ENCODE measurements around the gene RAB44. TPM values are rescaled to one million over a fixed set of nuclear protein-coding genes. Genes with fewer than 3 reads are reported as not detected.

Gene RAB44
- total RNA-seq, 1 experiment from 2014 or later: not detected

DNA sequence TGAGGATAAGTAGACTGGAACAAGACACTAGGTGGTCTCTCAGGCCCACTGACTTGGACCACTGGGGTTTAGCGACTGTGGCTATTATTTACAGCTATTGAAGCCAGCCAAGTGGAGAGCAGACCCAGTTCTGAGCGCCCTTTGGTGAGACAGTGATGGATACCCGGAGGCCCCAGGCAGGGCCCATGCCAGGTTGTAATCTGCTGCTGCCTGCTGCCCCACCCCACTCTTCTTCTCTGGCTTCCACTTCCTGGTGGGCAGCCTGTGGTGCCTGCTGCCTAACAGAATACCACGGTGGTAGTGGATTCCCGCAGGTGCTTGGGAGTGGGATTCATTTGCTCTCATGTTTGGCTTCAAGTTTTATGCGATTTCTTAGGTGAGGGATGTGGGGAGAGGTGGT, 570 bp downstream of the RAB44 start:
- no peak overlapping the region; the same call in 1 of the 2 replicates for H3K14ac ChIP-seq (ENCODE audit: insufficient read depth, low read length)
- H3K18ac ChIP-seq (ENCODE audit: insufficient read length, low read depth, low read length): no peak overlapping the region
- H3K4me2 ChIP-seq (ENCODE audit: insufficient read depth, insufficient read length, low read length): no peak overlapping the region
- no peak overlapping the region for H2BK15ac ChIP-seq (ENCODE audit: low read depth, low read length)
- no peak overlapping the region for H3K23ac ChIP-seq (ENCODE audit: insufficient read length, low read depth, low read length)
- H3K27ac ChIP-seq (ENCODE audit: insufficient read length, low read depth, low read length): no peak overlapping the region
- H3K4ac ChIP-seq (ENCODE audit: low read depth, low read length): no peak overlapping the region
- no peak overlapping the region for H3T11ph ChIP-seq (ENCODE audit: low read length)
- no peak overlapping the region for H4K5ac ChIP-seq (ENCODE audit: insufficient read length, low read depth, low read length)
- H3K9ac ChIP-seq (ENCODE audit: extremely low read depth, insufficient read length, low read length): no peak overlapping the region
- H2AFZ ChIP-seq (ENCODE audit: low read length): no peak overlapping the region
- Mint-ChIP-seq H3K27ac (no peak overlapping the region), H3K9me3 (no peaks in the 10 kb centered on the region), H3K4me1 (peaks cover 0 to 4% of the 10 kb centered on the region in 2 experiments; a peak in 1 of 4 replicates), H3K4me3 (no peak overlapping the region; a peak in 1 of 5 replicates), H3K36me3 (ENCODE audit: insufficient read depth in 1 of 3, low read depth in 3 of 3) (no peaks in the 10 kb centered on the region), H3K27me3 (ENCODE audit: low read depth) (peaks cover 3% of the 10 kb centered on the region; the same call in 1 of the 2 replicates)
- no peaks in the 10 kb centered on the region for H4K20me1 ChIP-seq (ENCODE audit: control insufficient read depth, insufficient read depth, insufficient read length)
- H2BK12ac ChIP-seq (ENCODE audit: insufficient read length, low read depth, low read length): no peak overlapping the region
- TF ChIP-seq, protein P1, sequence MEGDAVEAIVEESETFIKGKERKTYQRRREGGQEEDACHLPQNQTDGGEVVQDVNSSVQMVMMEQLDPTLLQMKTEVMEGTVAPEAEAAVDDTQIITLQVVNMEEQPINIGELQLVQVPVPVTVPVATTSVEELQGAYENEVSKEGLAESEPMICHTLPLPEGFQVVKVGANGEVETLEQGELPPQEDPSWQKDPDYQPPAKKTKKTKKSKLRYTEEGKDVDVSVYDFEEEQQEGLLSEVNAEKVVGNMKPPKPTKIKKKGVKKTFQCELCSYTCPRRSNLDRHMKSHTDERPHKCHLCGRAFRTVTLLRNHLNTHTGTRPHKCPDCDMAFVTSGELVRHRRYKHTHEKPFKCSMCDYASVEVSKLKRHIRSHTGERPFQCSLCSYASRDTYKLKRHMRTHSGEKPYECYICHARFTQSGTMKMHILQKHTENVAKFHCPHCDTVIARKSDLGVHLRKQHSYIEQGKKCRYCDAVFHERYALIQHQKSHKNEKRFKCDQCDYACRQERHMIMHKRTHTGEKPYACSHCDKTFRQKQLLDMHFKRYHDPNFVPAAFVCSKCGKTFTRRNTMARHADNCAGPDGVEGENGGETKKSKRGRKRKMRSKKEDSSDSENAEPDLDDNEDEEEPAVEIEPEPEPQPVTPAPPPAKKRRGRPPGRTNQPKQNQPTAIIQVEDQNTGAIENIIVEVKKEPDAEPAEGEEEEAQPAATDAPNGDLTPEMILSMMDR (conservative IDR thresholded peaks at IDR 0.05): no peak
- H3K79me1 ChIP-seq (ENCODE audit: insufficient read depth, low read depth, low read length, poor library complexity, severe bottlenecking): no peaks in the 10 kb centered on the region
- H2BK5ac ChIP-seq (ENCODE audit: insufficient read length, low read length): no peak overlapping the region
- no peaks in the 10 kb centered on the region for H3K9me3 ChIP-seq (ENCODE audit: control insufficient read depth, low read depth, low read length)
- H3K23me2 ChIP-seq (ENCODE audit: insufficient read length, low read depth, low read length, poor library complexity, severe bottlenecking): no peaks in the 10 kb centered on the region
- no peak overlapping the region for H2BK20ac ChIP-seq (ENCODE audit: low read depth, low read length, poor library complexity, severe bottlenecking)
- no peak overlapping the region for H2BK120ac ChIP-seq (ENCODE audit: low read depth, low read length, poor library complexity, severe bottlenecking)
- peak; percentile 21 for DNase-seq
- H4K91ac ChIP-seq (ENCODE audit: insufficient read length, low read depth, low read length): no peak overlapping the region
- no peak overlapping the region for H3K56ac ChIP-seq (ENCODE audit: insufficient read length, low read depth, low read length)
- H3K4me1 ChIP-seq (ENCODE audit: insufficient read depth, low read length): no peaks in the 10 kb centered on the region
- no CpG with 5 or more reads among the region's 6 CpGs for WGBS (ENCODE audit: extremely low coverage, insufficient read length, low lambda C conversion rate)
- H3K27me3 ChIP-seq (ENCODE audit: insufficient read depth, low read length): no peaks in the 10 kb centered on the region
- no peak overlapping the region for H2AK5ac ChIP-seq (ENCODE audit: insufficient read length, low read length)
- H3K79me2 ChIP-seq (ENCODE audit: insufficient read depth, low read length): no peaks in the 10 kb centered on the region
- H4K8ac ChIP-seq (replicated peaks; ENCODE audit: insufficient read length, low read depth, low read length): no peak overlapping the region
